Measurements from ENCODE around the gene CCDC187.

CCDC187 gene

GRCh38 chr9:136231478-136232297 is 72.2 kb downstream of the CCDC187 start:
- TF ChIP-seq CTCF (IDR thresholded peaks at IDR 0.05; ENCODE audit: low read depth, low read length, missing control alignments), result no peak
- H3K4me3 ChIP-seq (ENCODE audit: low read depth, low read length), result no peak overlapping the region
- DNase-seq (ENCODE audit: low read depth), result no peak

- DNase-seq (ENCODE audit: low read depth), result no peak
- no peak for TF ChIP-seq CTCF (IDR thresholded peaks at IDR 0.05; ENCODE audit: low read depth, low read length, missing control alignments)
Observed at GRCh38 chr9:136230773-136231172, 73.1 kb downstream of the CCDC187 start.

GRCh38 chr9:136230365-136230764 is 73.5 kb downstream of the CCDC187 start:
- DNase-seq (ENCODE audit: low read depth), result no peak
- H3K4me3 ChIP-seq (ENCODE audit: low read depth, low read length), result no peak overlapping the region
- no peak for TF ChIP-seq CTCF (IDR thresholded peaks at IDR 0.05; ENCODE audit: low read depth, low read length, missing control alignments)

More at GRCh38 chr9:136230773-136231172, 73.1 kb downstream of the CCDC187 start:
- H3K4me3 ChIP-seq (ENCODE audit: low read depth, low read length), result no peak overlapping the region

- H3K4me3 ChIP-seq (ENCODE audit: low read depth, low read length), result no peak overlapping the region
- no peak for TF ChIP-seq CTCF (IDR thresholded peaks at IDR 0.05; ENCODE audit: low read depth, low read length, missing control alignments)
- no peak for DNase-seq (ENCODE audit: low read depth)
Observed at GRCh38 chr9:136229096-136230065, 74.5 kb downstream of the CCDC187 start.

- DNase-seq (ENCODE audit: low read depth), result no peak
- no peak overlapping the region for H3K4me3 ChIP-seq (ENCODE audit: low read depth, low read length)
- no peak for TF ChIP-seq CTCF (IDR thresholded peaks at IDR 0.05; ENCODE audit: low read depth, low read length, missing control alignments)
Observed at GRCh38 chr9:136228107-136228875, 75.6 kb downstream of the CCDC187 start.

GRCh38 chr9:136226680-136227407 is 77.0 kb downstream of the CCDC187 start:
- no peak for DNase-seq (ENCODE audit: low read depth)
- TF ChIP-seq CTCF (IDR thresholded peaks at IDR 0.05; ENCODE audit: low read depth, low read length, missing control alignments), result no peak
- H3K4me3 ChIP-seq (ENCODE audit: low read depth, low read length), result no peak overlapping the region

Data from GM12864 (cell line).